GM19351 (cell line): ENCODE data around the gene PIAS4.

Source experiments
- ATAC-seq: cut with Tn5 transposase; IDR thresholded peaks from one replicate; pipeline ENCODE4 v1.9.1; 2021; ENCODE audit warnings: mild to moderate bottlenecking, moderate library complexity; ENCODE audit not compliant: unreplicated experiment

PIAS4 gene

GRCh38 chr19:4018775-4019504 lies 11.4 kb downstream of the PIAS4 start:
- no peak for ATAC-seq

- no peak for ATAC-seq
These were observed 12.0 kb downstream of the PIAS4 start for GRCh38 chr19:4019578-4019977.

- no peak for ATAC-seq
These were observed 16.3 kb downstream of the PIAS4 start for GRCh38 chr19:4023600-4024398.

- ATAC-seq = no peak
These were observed 17.8 kb downstream of the PIAS4 start for GRCh38 chr19:4025317-4025716.

GRCh38 chr19:4027146-4027545 lies 19.6 kb downstream of the PIAS4 start:
- no peak for ATAC-seq

- no peak for ATAC-seq
These were observed 21.1 kb downstream of the PIAS4 start for GRCh38 chr19:4028334-4029246.

- ATAC-seq = no peak
These were observed 21.7 kb downstream of the PIAS4 start for GRCh38 chr19:4029247-4029614.

GRCh38 chr19:4030552-4030951 lies 23.0 kb downstream of the PIAS4 start:
- ATAC-seq = no peak

GRCh38 chr19:4030981-4031380 lies 23.4 kb downstream of the PIAS4 start:
- no peak for ATAC-seq

GRCh38 chr19:4031420-4031819 lies 23.9 kb downstream of the PIAS4 start:
- ATAC-seq = no peak

GRCh38 chr19:4032436-4032835 lies 24.9 kb downstream of the PIAS4 start:
- no peak for ATAC-seq

GRCh38 chr19:4033028-4033956 lies 25.8 kb downstream of the PIAS4 start:
- ATAC-seq = no peak

GRCh38 chr19:4034048-4035017 lies 26.8 kb downstream of the PIAS4 start:
- ATAC-seq = no peak

- no peak for ATAC-seq
These were observed 27.6 kb downstream of the PIAS4 start for GRCh38 chr19:4035018-4035566.

- ATAC-seq = no peak
These were observed 28.0 kb downstream of the PIAS4 start for GRCh38 chr19:4035582-4035981.

GRCh38 chr19:4036576-4037300 lies 29.2 kb downstream of the PIAS4 start:
- no peak for ATAC-seq

GRCh38 chr19:4037301-4037949 lies 29.9 kb downstream of the PIAS4 start:
- no peak for ATAC-seq

GRCh38 chr19:4038057-4038456 lies 30.5 kb downstream of the PIAS4 start:
- ATAC-seq = no peak
